Stimulated activated CD8-positive, alpha-beta memory T cell treated with anti-CD3 and anti-CD28 coated beads, Interleukin-12 subunit alpha, Interleukin-12 subunit beta, amount 100 ng/mL, for 24 hours (primary cell): Measurements from ENCODE around the gene ST6GALNAC4.

ENCODE experiments used
- DNase-seq: peaks from one replicate; pipeline ENCODE4 v3.0.0-alpha.2; 2020; ENCODE audit errors: extremely low read depth

ST6GALNAC4 gene

GRCh38 chr9:127912296-127912695, 4.5 kb downstream of the ST6GALNAC4 start:
- no peak for DNase-seq

GRCh38 chr9:127910613-127911205, 6.1 kb downstream of the ST6GALNAC4 start:
- no peak for DNase-seq

- no peak for DNase-seq
Measured at GRCh38 chr9:127909839-127910273, 7.0 kb downstream of the ST6GALNAC4 start.

- no peak for DNase-seq
Measured at GRCh38 chr9:127908660-127908926, 8.2 kb downstream of the ST6GALNAC4 start.

- no peak for DNase-seq
Measured at GRCh38 chr9:127907867-127908659, 8.8 kb downstream of the ST6GALNAC4 start.

- no peak for DNase-seq
Measured at GRCh38 chr9:127905788-127906191, 11.1 kb downstream of the ST6GALNAC4 start.

- DNase-seq: no peak
Measured at GRCh38 chr9:127905004-127905728, 11.7 kb downstream of the ST6GALNAC4 start.

GRCh38 chr9:127904561-127905003, 12.3 kb downstream of the ST6GALNAC4 start:
- DNase-seq: no peak

GRCh38 chr9:127903557-127904475, 13.0 kb downstream of the ST6GALNAC4 start:
- DNase-seq: peak; percentile 70

- DNase-seq: peak; percentile 54
Measured at GRCh38 chr9:127899128-127899943, 17.5 kb downstream of the ST6GALNAC4 start, which contains the start of gene ST6GALNAC6. Gene ST6GALNAC6 (minus strand): TSS chr9:127899603. CDS start chr9:127897981, 1,622 bp downstream.

GRCh38 chr9:127898433-127899127, 18.3 kb downstream of the ST6GALNAC4 start:
- DNase-seq: no peak

- DNase-seq: no peak
Measured at GRCh38 chr9:127897193-127897692, 19.6 kb downstream of the ST6GALNAC4 start.

GRCh38 chr9:127896395-127897192, 20.2 kb downstream of the ST6GALNAC4 start:
- DNase-seq: no peak

- DNase-seq: no peak
Measured at GRCh38 chr9:127895811-127896210, 21.0 kb downstream of the ST6GALNAC4 start.

- no peak for DNase-seq
Measured at GRCh38 chr9:127893392-127893791, 23.4 kb downstream of the ST6GALNAC4 start.

GRCh38 chr9:127892831-127893230, 24.0 kb downstream of the ST6GALNAC4 start:
- no peak for DNase-seq

GRCh38 chr9:127890053-127890452, 26.8 kb downstream of the ST6GALNAC4 start:
- DNase-seq: no peak

- no peak for DNase-seq
Measured at GRCh38 chr9:127887792-127888191, 29.0 kb downstream of the ST6GALNAC4 start.

- no peak for DNase-seq
Measured at GRCh38 chr9:127886401-127886972, 30.4 kb downstream of the ST6GALNAC4 start.
